ENCODE results near the gene RALGAPA2. TPM values are rescaled to one million over a fixed set of nuclear protein-coding genes. Genes with fewer than 3 reads are reported as not detected.

RALGAPA2 gene
- polyA plus RNA-seq, 1 of the 3 experiments (the other 2 are of a cell fraction): 1.0 TPM

GRCh38 chr20:20401991-20402390 is 310.5 kb downstream of the RALGAPA2 start:
- no peak overlapping the region for H3K4me3 ChIP-seq (ENCODE audit: low read depth in 2 of 2, low read length in 1 of 2)
- ChIA-PET POLR2A (no interaction called here), CTCF (interaction anchor here (1.6 kb wide), 1 partner anchor 9 kb away, joined by 4 read pairs; no protein-coding TSS in a partner anchor)
- no peaks in the 10 kb centered on the region for H3F3A ChIP-seq (replicated peaks; ENCODE audit: insufficient read depth)
- DNase-seq: no peak
- no peak overlapping the region for H3K4me2 ChIP-seq
- TF ChIP-seq RCOR1 (IDR thresholded peaks at IDR 0.05; ENCODE audit: low read length): no peak
- no peak for TF ChIP-seq FOXJ3 (CRISPR knock-in tag; IDR thresholded peaks at IDR 0.05)
- TF ChIP-seq REST (IDR thresholded peaks at IDR 0.05; ENCODE audit: low read depth, low read length): no peak
- no peak for TF ChIP-seq ZBTB33 (IDR thresholded peaks at IDR 0.05; ENCODE audit: borderline replicate concordance, low read depth)
- no peak for TF ChIP-seq JUND (IDR thresholded peaks at IDR 0.05)
- no peak for TF ChIP-seq GATA2 (CRISPR knock-in tag; IDR thresholded peaks at IDR 0.05)
- TF ChIP-seq EZH2phosphoT487 (IDR thresholded peaks at IDR 0.05; ENCODE audit: borderline replicate concordance, low read depth): no peak
- no peak for TF ChIP-seq TEAD4 (IDR thresholded peaks at IDR 0.05; ENCODE audit: borderline replicate concordance, insufficient read depth)
- TF ChIP-seq MAX (IDR thresholded peaks at IDR 0.05; ENCODE audit: low read depth): no peak
- no peak for TF ChIP-seq YY1 (IDR thresholded peaks at IDR 0.05; ENCODE audit: low read depth)
- no peak for TF ChIP-seq USF1 (IDR thresholded peaks at IDR 0.05; ENCODE audit: borderline replicate concordance, low read depth)
- no peak for TF ChIP-seq POLR2AphosphoS5 (IDR thresholded peaks at IDR 0.05; ENCODE audit: low read depth, low read length)
- TF ChIP-seq TAF1 (IDR thresholded peaks at IDR 0.05; ENCODE audit: borderline replicate concordance, low read depth, low read length): no peak
- TF ChIP-seq FOSL2 (IDR thresholded peaks at IDR 0.05; ENCODE audit: borderline replicate concordance, low read depth): no peak
- TF ChIP-seq, protein P1, sequence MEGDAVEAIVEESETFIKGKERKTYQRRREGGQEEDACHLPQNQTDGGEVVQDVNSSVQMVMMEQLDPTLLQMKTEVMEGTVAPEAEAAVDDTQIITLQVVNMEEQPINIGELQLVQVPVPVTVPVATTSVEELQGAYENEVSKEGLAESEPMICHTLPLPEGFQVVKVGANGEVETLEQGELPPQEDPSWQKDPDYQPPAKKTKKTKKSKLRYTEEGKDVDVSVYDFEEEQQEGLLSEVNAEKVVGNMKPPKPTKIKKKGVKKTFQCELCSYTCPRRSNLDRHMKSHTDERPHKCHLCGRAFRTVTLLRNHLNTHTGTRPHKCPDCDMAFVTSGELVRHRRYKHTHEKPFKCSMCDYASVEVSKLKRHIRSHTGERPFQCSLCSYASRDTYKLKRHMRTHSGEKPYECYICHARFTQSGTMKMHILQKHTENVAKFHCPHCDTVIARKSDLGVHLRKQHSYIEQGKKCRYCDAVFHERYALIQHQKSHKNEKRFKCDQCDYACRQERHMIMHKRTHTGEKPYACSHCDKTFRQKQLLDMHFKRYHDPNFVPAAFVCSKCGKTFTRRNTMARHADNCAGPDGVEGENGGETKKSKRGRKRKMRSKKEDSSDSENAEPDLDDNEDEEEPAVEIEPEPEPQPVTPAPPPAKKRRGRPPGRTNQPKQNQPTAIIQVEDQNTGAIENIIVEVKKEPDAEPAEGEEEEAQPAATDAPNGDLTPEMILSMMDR (IDR thresholded peaks at IDR 0.05): no peak
- TF ChIP-seq EP300 (IDR thresholded peaks at IDR 0.05; ENCODE audit: borderline replicate concordance in 1 of 2, low read depth in 1 of 2, low read length in 1 of 2): no peak
- no peak for TF ChIP-seq MEF2A (IDR thresholded peaks at IDR 0.05; ENCODE audit: borderline replicate concordance, low read depth)
- H3K27ac ChIP-seq (ENCODE audit: low read depth in 2 of 2, low read length in 1 of 2): no peak overlapping the region
- no peaks in the 10 kb centered on the region for H3K9me3 ChIP-seq
- no peaks in the 10 kb centered on the region for H3K4me1 ChIP-seq (ENCODE audit: control insufficient read depth in 1 of 2, insufficient read depth in 2 of 2, low read depth in 1 of 2, low read length in 1 of 2)
- H4K20me1 ChIP-seq (ENCODE audit: insufficient read depth): no peaks in the 10 kb centered on the region
- no peaks in the 10 kb centered on the region for H3K36me3 ChIP-seq (replicated peaks in 1 of 2; ENCODE audit: control insufficient read depth in 1 of 2, insufficient read depth in 2 of 2, low read length in 1 of 2)
- no peak overlapping the region for H3K9ac ChIP-seq
- no peaks in the 10 kb centered on the region for H3K9me2 ChIP-seq
- H2AFZ ChIP-seq (ENCODE audit: low read depth): no peak overlapping the region
- H3K79me2 ChIP-seq (ENCODE audit: insufficient read depth): no peaks in the 10 kb centered on the region
- WGBS (ENCODE audit: low lambda C conversion rate): 58% methylated on average over 3 of the region's 3 CpGs
- H3K27me3 ChIP-seq (ENCODE audit: insufficient read depth): no peaks in the 10 kb centered on the region
